CD8-positive, alpha-beta memory T cell (primary cell): ENCODE data around the gene SPPL2C. TPM values are rescaled to one million over a fixed set of nuclear protein-coding genes. Genes with fewer than 3 reads are reported as not detected.
A peak's percentile ranks its signal among the peaks of the same experiment; 100 is the strongest.

ENCODE experiments used
- CTCF ChIA-PET: fragments of 350-600 bp; sonication (Branson Sonifier 250); formaldehyde crosslinking; loops from one replicate; lab custom pipeline; 2021; ENCODE audit warnings: antibody characterized with exemption; lab: Charles Lee
- POLR2A ChIA-PET: fragments of 350-600 bp; sonication (Branson Sonifier 250); formaldehyde crosslinking; loops from one replicate; lab custom pipeline; 2021; ENCODE audit warnings: antibody characterized with exemption; lab: Charles Lee
- DNase-seq, 5 donors: peaks; one replicate each; pipeline versions ENCODE4 v3.0.0 to v3.0.0-alpha.2; 2020 to 2022; ENCODE audit warnings: mixed read lengths in 1 of 5
- H3K27ac ChIP-seq: one replicate; pipeline ENCODE4 v1.7.0; 2013; ENCODE audit warnings: low read depth, mild to moderate bottlenecking, low read length, moderate library complexity
- H3K27me3 ChIP-seq: 2 replicates; pipeline ENCODE4 v1.7.0; 2013; ENCODE audit warnings: low read length, mild to moderate bottlenecking; ENCODE audit not compliant: insufficient read depth, poor library complexity, severe bottlenecking
- H3K36me3 ChIP-seq: 2 replicates; pipeline ENCODE4 v1.7.0; 2013; ENCODE audit warnings: mild to moderate bottlenecking, low read length, moderate library complexity; ENCODE audit not compliant: insufficient read depth
- H3K4me1 ChIP-seq: 2 replicates; pipeline ENCODE4 v1.7.0; 2013; ENCODE audit warnings: mild to moderate bottlenecking, low read length, moderate library complexity; ENCODE audit not compliant: insufficient read depth
- H3K4me3 ChIP-seq: 2 replicates; pipeline ENCODE4 v1.7.0; 2013; ENCODE audit warnings: mild to moderate bottlenecking, low read length
- H3K9me3 ChIP-seq: 2 replicates; pipeline ENCODE4 v1.7.0; 2013; ENCODE audit warnings: mild to moderate bottlenecking, low read length
- H3K27ac Mint-ChIP-seq, 8 donors: one replicate each; pipeline ENCODE4 v1.8.0; 2020 to 2021; ENCODE audit warnings: mixed read lengths in 8 of 8, mild to moderate bottlenecking in 6 of 8, inconsistent platforms in 3 of 8, moderate library complexity in 3 of 8
- H3K27me3 Mint-ChIP-seq, 2 donors: one replicate each; pipeline ENCODE4 v1.8.0; 2020 to 2021; ENCODE audit warnings: mixed read lengths in 2 of 2, mild to moderate bottlenecking in 1 of 2, moderate library complexity in 1 of 2
- H3K36me3 Mint-ChIP-seq, 3 donors: one replicate each; pipeline ENCODE4 v1.8.0; 2020 to 2021; ENCODE audit warnings: mixed read lengths in 3 of 3, inconsistent platforms in 1 of 3, mild to moderate bottlenecking in 1 of 3
- H3K4me1 Mint-ChIP-seq, 3 donors: one replicate each; pipeline ENCODE4 v1.8.0; 2020 to 2021; ENCODE audit warnings: mixed read lengths in 3 of 3, inconsistent platforms in 1 of 3, mild to moderate bottlenecking in 1 of 3
- H3K4me3 Mint-ChIP-seq, 7 donors: one replicate each; pipeline ENCODE4 v1.8.0; 2020 to 2021; ENCODE audit warnings: mixed read lengths in 7 of 7, mild to moderate bottlenecking in 6 of 7, moderate library complexity in 4 of 7, inconsistent platforms in 2 of 7
- H3K9me3 Mint-ChIP-seq, 5 donors: one replicate each; pipeline ENCODE4 v1.8.0; 2020 to 2022; ENCODE audit warnings: mixed read lengths in 5 of 5, mild to moderate bottlenecking in 3 of 5, moderate library complexity in 2 of 5, inconsistent platforms in 1 of 5
- polyA plus RNA-seq: library from polyadenylated mRNA; unstranded; fragments of 300-500 nt; fragmentation: Illumina TruSeq; gene quantifications from one replicate; pipeline ENCODE4 v1.2.3, GENCODE V29; 2021
- total RNA-seq, 2 experiments: library from RNA; stranded (reverse); gene quantifications; one replicate each; pipeline ENCODE4 v1.2.3, GENCODE V29; 2021

SPPL2C gene
- total and polyA plus RNA-seq, 3 experiments from 2014 or later = not detected

DNA sequence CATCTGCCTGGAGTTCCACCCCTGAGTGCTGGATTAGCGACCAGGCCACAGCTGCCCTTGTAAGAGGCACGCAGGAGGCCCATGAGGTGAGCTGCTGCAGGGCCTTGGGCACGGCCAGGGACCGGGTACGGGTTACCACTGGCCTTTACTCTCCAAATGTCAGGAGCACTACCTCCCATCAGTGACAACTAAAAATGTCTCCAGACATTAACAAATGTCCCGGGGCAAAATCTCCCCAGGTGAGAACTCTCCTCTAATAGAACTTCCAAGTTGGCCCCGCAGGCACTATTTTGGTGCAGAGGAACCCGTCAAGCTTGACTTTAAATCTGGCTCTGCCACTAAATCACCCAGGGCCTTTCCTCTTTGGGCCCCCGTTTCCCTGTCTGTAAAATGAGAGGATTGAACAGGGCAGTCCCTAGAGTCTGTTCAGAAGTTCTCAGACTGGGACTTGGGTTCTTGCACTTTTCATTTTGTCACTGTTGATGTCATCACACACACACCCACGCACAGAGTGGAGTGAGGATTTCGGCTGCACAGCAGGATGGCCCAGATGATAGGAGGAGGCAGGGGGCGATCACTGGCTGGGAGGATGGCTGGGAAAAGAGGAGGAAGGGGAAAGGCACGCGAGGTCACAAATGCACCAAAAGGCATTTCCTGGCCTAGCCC is 25.1 kb downstream of the SPPL2C start:
- no peak overlapping the region for H3K27ac Mint-ChIP-seq
- H3K4me3 Mint-ChIP-seq = no peak overlapping the region
- no peak for DNase-seq
- Histone ChIP-seq H3K36me3 (no peaks in the 10 kb centered on the region), H3K27ac (no peak overlapping the region), H3K9me3 (no peaks in the 10 kb centered on the region), H3K27me3 (no peaks in the 10 kb centered on the region), H3K4me3 (no peak overlapping the region), H3K4me1 (no peaks in the 10 kb centered on the region)
- POLR2A ChIA-PET = no interaction called here
- H3K9me3 Mint-ChIP-seq = no peaks in the 10 kb centered on the region
- peaks cover 2 to 8% (median 5%) of the 10 kb centered on the region in 3 donors for H3K4me1 Mint-ChIP-seq
- CTCF ChIA-PET = no interaction called here
- no peaks in the 10 kb centered on the region for H3K36me3 Mint-ChIP-seq
- H3K27me3 Mint-ChIP-seq = peaks cover 12 to 38% of the 10 kb centered on the region in 2 donors

DNA sequence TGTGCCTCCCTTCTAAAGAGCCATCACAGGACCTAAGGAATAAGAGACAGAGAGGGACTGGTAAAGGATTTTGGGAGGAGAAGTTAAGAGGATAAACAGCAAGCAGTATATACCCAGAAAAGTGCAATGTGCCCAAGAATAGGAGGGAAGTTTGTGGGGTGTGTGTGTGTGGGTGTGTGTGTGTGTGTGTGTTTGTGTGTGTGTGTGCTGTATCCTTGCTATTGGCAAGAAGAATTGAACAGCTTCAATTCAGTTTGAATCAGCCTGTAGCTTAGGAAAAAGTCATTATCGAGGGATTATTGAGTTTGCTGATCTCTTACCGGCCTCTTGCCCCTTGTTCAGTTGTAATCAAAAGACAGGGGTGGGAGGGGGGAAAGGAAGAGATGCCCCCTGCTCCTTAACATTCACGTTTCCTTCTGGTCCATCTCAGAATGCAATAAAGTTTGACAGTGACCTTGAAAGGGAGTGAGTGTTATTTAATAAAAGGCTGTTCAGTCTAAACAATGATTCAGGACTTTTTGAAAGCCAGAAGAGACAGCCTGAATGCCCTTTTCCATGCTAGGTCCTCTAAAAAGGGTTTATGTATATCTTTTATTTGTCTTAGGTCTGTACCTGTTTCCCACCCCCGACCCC is 25.8 kb downstream of the SPPL2C start:
- H3K27ac Mint-ChIP-seq = no peak overlapping the region
- no peaks in the 10 kb centered on the region for H3K4me1 ChIP-seq
- peaks cover 2 to 8% (median 5%) of the 10 kb centered on the region in 3 donors for H3K4me1 Mint-ChIP-seq
- H3K27ac ChIP-seq = no peak overlapping the region
- no peaks in the 10 kb centered on the region for H3K9me3 Mint-ChIP-seq
- no peaks in the 10 kb centered on the region for H3K9me3 ChIP-seq
- no peaks in the 10 kb centered on the region for H3K36me3 Mint-ChIP-seq
- H3K4me3 Mint-ChIP-seq = no peak overlapping the region
- H3K27me3 Mint-ChIP-seq = peaks cover 12 to 31% of the 10 kb centered on the region in 2 donors
- no peak overlapping the region for H3K4me3 ChIP-seq
- no peaks in the 10 kb centered on the region for H3K27me3 ChIP-seq
- no peaks in the 10 kb centered on the region for H3K36me3 ChIP-seq
- ChIA-PET POLR2A (no interaction called here), CTCF (no interaction called here)
- DNase-seq = no peak

DNA sequence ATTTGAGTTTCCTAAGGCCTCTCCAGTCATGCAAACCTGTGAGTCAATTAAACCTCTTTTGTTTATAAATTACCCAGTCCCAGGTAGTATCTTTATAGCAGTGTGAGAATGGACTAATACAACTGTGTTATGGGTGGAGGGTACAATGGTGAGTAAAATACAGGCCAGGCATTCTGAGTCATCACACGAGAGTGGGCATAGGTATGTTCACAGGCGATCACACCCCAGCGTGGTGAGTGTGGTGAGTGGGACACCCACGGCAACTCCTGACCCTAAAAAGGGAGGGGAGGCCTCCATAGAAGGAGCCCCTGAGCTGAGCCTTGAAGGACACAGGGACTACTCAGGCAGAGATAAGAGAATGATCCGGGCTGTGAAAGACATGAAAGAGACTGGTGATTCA is 27.0 kb downstream of the SPPL2C start:
- peak overlapping the region in 1 of 8 donors; percentile 78 for H3K27ac Mint-ChIP-seq
- DNase-seq = no peak
- no peaks in the 10 kb centered on the region for H3K4me1 ChIP-seq
- no peaks in the 10 kb centered on the region for H3K36me3 Mint-ChIP-seq
- ChIA-PET POLR2A (no interaction called here), CTCF (no interaction called here)
- no peaks in the 10 kb centered on the region for H3K27me3 ChIP-seq
- peaks cover 2 to 8% (median 5%) of the 10 kb centered on the region in 3 donors for H3K4me1 Mint-ChIP-seq
- no peak overlapping the region for H3K4me3 ChIP-seq
- H3K9me3 ChIP-seq = no peaks in the 10 kb centered on the region
- no peaks in the 10 kb centered on the region for H3K36me3 ChIP-seq
- no peak overlapping the region for H3K4me3 Mint-ChIP-seq
- H3K27ac ChIP-seq = no peak overlapping the region
- H3K9me3 Mint-ChIP-seq = no peaks in the 10 kb centered on the region
- H3K27me3 Mint-ChIP-seq = peaks cover 10 to 31% of the 10 kb centered on the region in 2 donors

DNA sequence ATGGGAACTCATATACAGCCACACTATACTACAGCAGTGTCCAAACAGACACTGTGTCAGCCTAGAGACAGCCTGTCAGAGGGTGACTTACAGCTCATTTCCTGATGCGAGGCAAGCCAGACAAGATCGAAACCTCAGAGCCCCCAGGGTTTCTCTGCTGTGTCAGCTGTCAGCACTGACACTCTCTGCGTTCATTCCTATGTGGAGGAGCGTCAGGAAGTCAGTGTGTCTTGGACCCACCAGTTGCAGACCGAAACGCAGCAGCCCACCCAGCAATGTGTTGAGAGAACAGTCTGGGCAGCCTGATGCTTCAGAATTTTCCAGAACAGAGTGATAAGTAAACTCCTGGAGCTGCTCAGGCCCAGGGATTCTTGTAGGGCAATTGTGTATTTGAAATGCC is 29.0 kb downstream of the SPPL2C start:
- Mint-ChIP-seq H3K4me1 (peaks cover 2 to 8% (median 5%) of the 10 kb centered on the region in 3 donors), H3K36me3 (peaks cover 0 to 1% (median 0%) of the 10 kb centered on the region in 3 donors), H3K27ac (peak overlapping the region in 3 of 8 donors; percentile 2 to 33 (median 23)), H3K27me3 (peaks cover 7 to 33% of the 10 kb centered on the region in 2 donors), H3K4me3 (peak overlapping the region in 1 of 7 donors; percentile 7), H3K9me3 (no peaks in the 10 kb centered on the region)
- no peak for DNase-seq
- ChIA-PET CTCF (no interaction called here), POLR2A (no interaction called here)
- H3K27ac ChIP-seq = no peak overlapping the region
- no peaks in the 10 kb centered on the region for H3K9me3 ChIP-seq
- H3K4me1 ChIP-seq = no peaks in the 10 kb centered on the region
- no peaks in the 10 kb centered on the region for H3K27me3 ChIP-seq
- no peak overlapping the region for H3K4me3 ChIP-seq
- no peaks in the 10 kb centered on the region for H3K36me3 ChIP-seq

DNA sequence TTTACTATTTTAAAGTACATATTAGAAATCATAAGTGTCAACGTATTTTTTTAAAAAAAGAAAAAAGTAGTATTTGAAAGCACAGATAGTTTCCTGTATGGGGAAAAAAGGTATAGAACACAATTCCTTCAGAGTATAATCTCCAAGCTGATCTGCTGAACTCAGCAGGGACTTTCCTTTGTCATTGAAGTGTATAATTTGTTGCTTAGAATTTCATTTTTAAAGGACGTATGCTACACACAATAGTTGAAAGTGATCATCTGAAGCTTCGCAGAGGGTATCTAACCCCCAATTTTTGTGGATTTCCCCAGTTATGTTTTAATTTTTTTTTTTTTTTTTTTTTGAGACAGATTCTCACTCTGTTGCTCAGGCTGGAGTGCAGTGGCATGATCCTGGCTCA is 29.5 kb downstream of the SPPL2C start:
- H3K36me3 Mint-ChIP-seq = peaks cover 0 to 1% (median 0%) of the 10 kb centered on the region in 3 donors
- CTCF ChIA-PET = no interaction called here
- Histone ChIP-seq H3K27ac (no peak overlapping the region), H3K36me3 (no peaks in the 10 kb centered on the region), H3K4me3 (no peak overlapping the region), H3K9me3 (no peaks in the 10 kb centered on the region), H3K4me1 (no peaks in the 10 kb centered on the region), H3K27me3 (no peaks in the 10 kb centered on the region)
- no peak for DNase-seq
- peaks cover 7 to 33% of the 10 kb centered on the region in 2 donors for H3K27me3 Mint-ChIP-seq
- POLR2A ChIA-PET = no interaction called here
- H3K27ac Mint-ChIP-seq = no peak overlapping the region
- no peak overlapping the region for H3K4me3 Mint-ChIP-seq
- peaks cover 2 to 8% (median 5%) of the 10 kb centered on the region in 3 donors for H3K4me1 Mint-ChIP-seq
- no peaks in the 10 kb centered on the region for H3K9me3 Mint-ChIP-seq

DNA sequence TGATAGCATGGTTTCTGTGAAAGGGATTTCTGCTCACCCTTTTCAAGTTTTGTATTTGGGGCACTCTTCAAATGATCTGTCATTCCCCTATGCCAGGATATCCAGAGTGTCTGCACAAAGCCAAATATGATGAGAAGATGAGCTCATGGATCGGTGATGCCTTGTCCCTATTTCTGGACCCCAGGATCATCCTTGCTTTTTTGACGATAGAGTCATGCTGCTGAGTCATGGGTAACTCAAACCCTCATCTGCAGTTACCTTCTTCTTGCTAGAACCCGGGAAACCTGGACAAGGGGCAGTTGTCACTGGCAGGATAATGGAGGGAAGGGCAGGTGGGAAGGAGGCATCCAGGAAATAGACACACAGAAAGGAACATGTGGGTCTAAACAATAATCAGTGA is 31.9 kb downstream of the SPPL2C start:
- Histone ChIP-seq H3K27ac (no peak overlapping the region), H3K4me3 (no peak overlapping the region), H3K4me1 (no peaks in the 10 kb centered on the region), H3K9me3 (no peaks in the 10 kb centered on the region), H3K36me3 (no peaks in the 10 kb centered on the region), H3K27me3 (no peaks in the 10 kb centered on the region)
- Mint-ChIP-seq H3K9me3 (no peaks in the 10 kb centered on the region), H3K36me3 (peaks cover 0 to 1% (median 0%) of the 10 kb centered on the region in 3 donors), H3K27ac (no peak overlapping the region), H3K4me1 (peaks cover 2 to 8% (median 5%) of the 10 kb centered on the region in 3 donors), H3K4me3 (no peak overlapping the region), H3K27me3 (peaks cover 11 to 35% of the 10 kb centered on the region in 2 donors)
- ChIA-PET POLR2A (no interaction called here), CTCF (no interaction called here)
- DNase-seq = no peak

DNA sequence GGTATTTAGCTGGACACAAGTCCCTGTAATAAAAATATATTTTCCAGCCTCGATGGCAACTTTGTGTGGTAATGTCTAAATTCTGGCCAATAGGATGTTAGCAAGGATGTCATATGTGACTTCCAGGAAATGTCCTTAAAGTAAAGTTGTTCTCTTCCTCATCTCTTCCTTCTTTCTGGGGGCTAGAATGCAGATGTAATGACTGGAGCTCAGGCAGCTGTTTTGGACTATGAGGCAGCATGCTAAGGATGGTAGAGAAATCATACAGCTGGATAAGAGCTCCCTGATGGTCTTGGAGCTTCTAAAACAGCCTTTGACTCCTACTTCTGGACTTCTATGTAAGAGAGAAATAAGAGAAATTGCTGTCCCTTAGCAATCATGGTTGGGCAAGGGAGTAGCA is 32.8 kb downstream of the SPPL2C start:
- Mint-ChIP-seq H3K27me3 (peaks cover 10 to 37% of the 10 kb centered on the region in 2 donors), H3K9me3 (no peaks in the 10 kb centered on the region), H3K4me3 (no peak overlapping the region), H3K4me1 (peaks cover 2 to 8% (median 5%) of the 10 kb centered on the region in 3 donors), H3K36me3 (peaks cover 0 to 2% (median 1%) of the 10 kb centered on the region in 3 donors), H3K27ac (no peak overlapping the region)
- H3K9me3 ChIP-seq = no peaks in the 10 kb centered on the region
- H3K27ac ChIP-seq = no peak overlapping the region
- POLR2A ChIA-PET = no interaction called here
- no peak for DNase-seq
- CTCF ChIA-PET = no interaction called here
- H3K27me3 ChIP-seq = no peaks in the 10 kb centered on the region
- H3K4me3 ChIP-seq = no peak overlapping the region
- H3K4me1 ChIP-seq = no peaks in the 10 kb centered on the region
- no peaks in the 10 kb centered on the region for H3K36me3 ChIP-seq

DNA sequence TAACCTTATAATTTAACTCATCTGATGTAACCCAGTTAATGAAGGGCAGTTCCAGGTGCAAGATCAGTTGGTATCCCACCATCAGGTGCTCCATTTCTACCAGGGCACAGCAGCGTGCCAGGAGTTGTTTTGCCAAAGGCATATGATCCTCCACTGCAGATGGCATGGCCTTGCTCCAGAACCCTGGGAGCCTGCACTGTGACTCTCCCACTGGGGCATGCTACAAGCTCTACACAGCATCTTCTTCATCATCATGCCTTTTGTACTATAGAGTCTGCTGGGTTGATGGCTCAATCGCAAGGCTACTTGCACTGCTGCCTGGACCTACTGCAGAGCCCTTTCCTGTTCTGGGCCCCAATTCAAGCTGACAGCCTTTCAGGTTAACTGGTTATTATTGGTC is 38.4 kb downstream of the SPPL2C start:
- H3K4me1 ChIP-seq = no peaks in the 10 kb centered on the region
- CTCF ChIA-PET = no interaction called here
- Mint-ChIP-seq H3K4me3 (no peak overlapping the region), H3K27ac (no peak overlapping the region), H3K27me3 (peaks cover 11 to 28% of the 10 kb centered on the region in 2 donors), H3K9me3 (peaks cover 0 to 12% (median 8%) of the 10 kb centered on the region in 5 donors), H3K36me3 (peaks cover 0 to 14% (median 0%) of the 10 kb centered on the region in 3 donors), H3K4me1 (peaks cover 0 to 5% (median 0%) of the 10 kb centered on the region in 3 donors)
- H3K9me3 ChIP-seq = no peaks in the 10 kb centered on the region
- no peaks in the 10 kb centered on the region for H3K36me3 ChIP-seq
- H3K4me3 ChIP-seq = no peak overlapping the region
- POLR2A ChIA-PET = no interaction called here
- no peak overlapping the region for H3K27ac ChIP-seq
- H3K27me3 ChIP-seq = no peaks in the 10 kb centered on the region
- DNase-seq = no peak
